GM23248 (cell line): ENCODE results near the gene ASS1. TPM values are rescaled to one million over a fixed set of nuclear protein-coding genes. Genes with fewer than 3 reads are reported as not detected.

Source experiments
- DNase-seq: peaks from one replicate; pipeline ENCODE4 v3.0.0-alpha.2; 2015
- H2AFZ ChIP-seq: fragments of 200-600 bp; sonication (generic); 2 replicates; pipeline ENCODE4 v1.6.1; 2016; ENCODE audit warnings: antibody characterized with exemption
- H3F3A ChIP-seq: fragments of 200-600 bp; sonication (generic); 2 replicates; pipeline ENCODE4 v1.6.1; 2016; ENCODE audit warnings: mild to moderate bottlenecking, antibody characterized with exemption, mixed run types; ENCODE audit not compliant: insufficient read depth
- H3K27ac ChIP-seq: fragments of 200-600 bp; sonication (generic); 2 replicates; pipeline ENCODE4 v1.5.1; 2016; ENCODE audit warnings: mild to moderate bottlenecking
- H3K27me3 ChIP-seq: fragments of 200-600 bp; sonication (generic); replicated peaks from 2 replicates; pipeline ENCODE4 v1.6.1; 2016; ENCODE audit warnings: mild to moderate bottlenecking; ENCODE audit not compliant: insufficient read depth
- H3K36me3 ChIP-seq: fragments of 200-600 bp; sonication (generic); 2 replicates; pipeline ENCODE4 v1.6.1; 2016; ENCODE audit warnings: low read depth, mild to moderate bottlenecking
- H3K4me1 ChIP-seq: fragments of 200-600 bp; sonication (generic); 2 replicates; pipeline ENCODE4 v1.6.1; 2016; ENCODE audit warnings: mild to moderate bottlenecking; ENCODE audit not compliant: insufficient read depth
- H3K4me2 ChIP-seq: fragments of 200-600 bp; sonication (generic); one replicate; pipeline ENCODE4 v1.6.1; 2016; ENCODE audit warnings: mild to moderate bottlenecking; ENCODE audit not compliant: unreplicated experiment
- H3K4me3 ChIP-seq: fragments of 200-600 bp; sonication (generic); 2 replicates; pipeline ENCODE4 v1.5.1; 2016; ENCODE audit warnings: mild to moderate bottlenecking
- H3K79me2 ChIP-seq: fragments of 200-600 bp; sonication (generic); 2 replicates; pipeline ENCODE4 v1.6.1; 2016; ENCODE audit warnings: mild to moderate bottlenecking; ENCODE audit not compliant: insufficient read depth
- H3K9ac ChIP-seq: fragments of 200-600 bp; sonication (generic); 2 replicates; pipeline ENCODE4 v1.6.1; 2016; ENCODE audit warnings: mild to moderate bottlenecking
- H3K9me2 ChIP-seq: fragments of 200-600 bp; sonication (generic); 2 replicates; pipeline ENCODE4 v1.6.1; 2016; ENCODE audit warnings: mixed run types, mild to moderate bottlenecking, moderate library complexity; ENCODE audit not compliant: insufficient read depth
- H3K9me3 ChIP-seq: fragments of 200-600 bp; sonication (generic); one replicate; pipeline ENCODE4 v1.6.1; 2017; ENCODE audit warnings: low read depth
- H4K20me1 ChIP-seq: fragments of 200-600 bp; sonication (generic); 2 replicates; pipeline ENCODE4 v1.6.0; 2016; ENCODE audit not compliant: insufficient read depth
- EZH2 ChIP-seq: fragments of 200-600 bp; sonication (generic); IDR thresholded peaks from 2 replicates; pipeline ENCODE4 v1.6.1; 2018; ENCODE audit warnings: antibody characterized with exemption, mild to moderate bottlenecking; ENCODE audit not compliant: insufficient read depth, poor library complexity, severe bottlenecking
- EZH2phosphoT487 ChIP-seq: fragments of 200-600 bp; sonication (generic); IDR thresholded peaks from 2 replicates; pipeline ENCODE4 v1.6.1; 2018; ENCODE audit warnings: antibody characterized with exemption, moderate library complexity, mild to moderate bottlenecking, low read depth; ENCODE audit not compliant: insufficient read depth
- WGBS, 2 experiments: methylation state at CpG; one replicate each; pipeline ENCODE4 v1.1.6; 2015 to 2017; ENCODE audit warnings: low lambda C conversion rate in 2 of 2, low coverage in 1 of 2; ENCODE audit errors: missing lambda C conversion rate in 2 of 2; 5-methylcytosine and 5-hydroxymethylcytosine counted together
- in situ Hi-C: fragments of 300-500 bp; cut with MboI; formaldehyde crosslinking; loops from 2 replicates; pipeline ENCODE4 v1.15.0; 2020
- polyA plus RNA-seq: library from polyadenylated mRNA; unstranded; fragments of >200 nt; fragmentation: Nextera tagmentation; extraction: Ambion mirVana; gene quantifications from 2 replicates; pipeline ENCODE4 v1.2.1, GENCODE V29; 2016
- total RNA-seq: library from RNA; depleted of rRNA; stranded (reverse); fragments of >200 nt; shearing (Covaris generic); gene quantifications from 2 replicates; pipeline ENCODE4 v1.2.3, GENCODE V29; 2014

ASS1 gene
- total and polyA plus RNA-seq, 2 experiments from 2014 or later = 124 to 216 TPM

DNA sequence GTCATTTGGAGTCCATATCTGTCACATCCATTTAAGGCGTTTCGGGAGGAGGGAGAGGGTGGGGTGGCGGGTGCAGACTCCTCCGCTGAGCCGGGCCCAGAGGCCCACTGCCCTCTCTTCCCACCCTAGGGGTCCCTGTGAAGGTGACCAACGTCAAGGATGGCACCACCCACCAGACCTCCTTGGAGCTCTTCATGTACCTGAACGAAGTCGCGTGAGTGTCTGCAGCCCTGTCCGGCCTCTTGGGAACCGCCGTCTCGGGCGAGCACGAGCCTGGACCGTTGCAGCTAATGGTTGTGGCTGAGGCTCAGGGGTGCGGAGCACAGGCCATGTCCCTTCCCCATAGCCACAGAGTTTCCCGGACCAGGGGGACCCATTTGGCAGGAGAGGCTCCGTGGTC, 34.8 kb downstream of the ASS1 start:
- no peaks in the 10 kb centered on the region for H3K27me3 ChIP-seq
- TF ChIP-seq EZH2phosphoT487 (no peak), EZH2 (no peak)
- no peaks in the 10 kb centered on the region for H3K9me2 ChIP-seq
- H3K4me3 ChIP-seq = no peak overlapping the region
- no peaks in the 10 kb centered on the region; the same call in 1 of the 2 replicates for H3K36me3 ChIP-seq
- in situ Hi-C loops = no loop called here
- H3K27ac ChIP-seq = no peak overlapping the region
- no peaks in the 10 kb centered on the region for H3K9me3 ChIP-seq
- no peaks in the 10 kb centered on the region for H3F3A ChIP-seq
- H3K4me1 ChIP-seq = no peaks in the 10 kb centered on the region
- no peak overlapping the region for H3K9ac ChIP-seq
- H4K20me1 ChIP-seq = no peaks in the 10 kb centered on the region
- H2AFZ ChIP-seq = no peak overlapping the region
- 92 to 93% methylated on average over 16 to 19 of the region's 19 CpGs for WGBS, 2 experiments
- no peak for DNase-seq
- no peaks in the 10 kb centered on the region for H3K79me2 ChIP-seq
- no peak overlapping the region for H3K4me2 ChIP-seq

DNA sequence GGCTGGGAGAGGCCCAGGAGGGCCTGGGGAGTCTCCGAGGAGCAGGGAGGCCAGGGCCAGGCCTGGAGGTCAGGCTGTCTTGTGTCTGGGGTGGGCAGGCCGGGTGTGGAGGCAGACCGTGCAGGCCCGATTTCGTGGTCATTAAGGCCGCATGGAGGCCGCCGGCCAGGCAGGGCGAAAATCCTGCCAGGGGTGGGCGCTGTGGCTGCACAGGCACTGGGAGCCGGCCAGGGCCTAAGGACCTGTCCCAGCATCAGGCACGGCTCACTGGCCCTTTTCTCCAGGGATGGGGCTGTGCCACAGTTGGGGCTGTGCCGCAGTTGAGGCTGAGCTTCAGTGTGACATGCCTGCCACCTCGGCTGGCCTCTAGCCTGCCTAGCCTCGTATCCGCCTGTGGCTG, 35.9 kb downstream of the ASS1 start:
- H3K9me2 ChIP-seq = no peaks in the 10 kb centered on the region
- no peaks in the 10 kb centered on the region for H3K4me1 ChIP-seq
- H3K9me3 ChIP-seq = no peaks in the 10 kb centered on the region
- H3K36me3 ChIP-seq = no peaks in the 10 kb centered on the region; the same call in 1 of the 2 replicates
- 84 to 88% methylated on average over 12 to 16 of the region's 16 CpGs for WGBS, 2 experiments
- no peak for DNase-seq
- TF ChIP-seq EZH2 = no peak
- no peaks in the 10 kb centered on the region for H4K20me1 ChIP-seq
- no peak overlapping the region for H3K27ac ChIP-seq
- no peaks in the 10 kb centered on the region for H3K79me2 ChIP-seq
- in situ Hi-C loops = loop anchor here (10.0 kb wide), 1 partner anchor 204 kb away; no protein-coding TSS in a partner anchor
- no peaks in the 10 kb centered on the region for H3F3A ChIP-seq
- no peak overlapping the region for H3K4me3 ChIP-seq
- no peaks in the 10 kb centered on the region for H3K27me3 ChIP-seq
- H2AFZ ChIP-seq = no peak overlapping the region
- no peak overlapping the region for H3K9ac ChIP-seq
- no peak overlapping the region for H3K4me2 ChIP-seq

DNA sequence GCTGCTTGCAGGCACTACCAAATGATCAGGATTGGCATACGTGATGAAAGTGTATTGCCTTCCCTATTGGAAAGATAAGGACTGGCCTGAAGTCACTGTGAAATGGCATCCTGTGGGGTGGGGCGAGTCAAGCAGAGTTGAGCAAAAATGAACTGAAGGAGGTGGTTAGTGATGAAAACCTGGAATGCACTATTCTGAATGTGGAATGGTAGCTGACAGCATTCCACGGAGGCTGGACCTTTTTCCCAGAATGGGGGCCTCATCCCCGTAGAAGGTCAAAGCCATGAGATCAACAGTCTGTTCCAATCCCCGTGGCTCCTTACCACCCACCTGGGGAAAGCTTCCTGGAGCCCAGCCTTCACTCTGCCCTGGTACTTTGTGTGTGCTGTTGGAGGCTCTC, 37.7 kb downstream of the ASS1 start:
- H3K9ac ChIP-seq = no peak overlapping the region
- H3K9me2 ChIP-seq = no peaks in the 10 kb centered on the region
- H4K20me1 ChIP-seq = no peaks in the 10 kb centered on the region
- 64 to 67% methylated on average over 4 to 5 of the region's 5 CpGs for WGBS, 2 experiments
- H3F3A ChIP-seq = no peaks in the 10 kb centered on the region
- no peaks in the 10 kb centered on the region for H3K9me3 ChIP-seq
- no peak for DNase-seq
- no peak overlapping the region for H3K4me2 ChIP-seq
- no peaks in the 10 kb centered on the region for H3K79me2 ChIP-seq
- H3K4me1 ChIP-seq = no peaks in the 10 kb centered on the region
- no peak overlapping the region for H3K4me3 ChIP-seq
- TF ChIP-seq EZH2phosphoT487 (no peak), EZH2 (no peak)
- no peak overlapping the region for H2AFZ ChIP-seq
- H3K27me3 ChIP-seq = no peaks in the 10 kb centered on the region
- in situ Hi-C loops = loop anchor here (10.0 kb wide), 1 partner anchor 202 kb away; no protein-coding TSS in a partner anchor
- H3K36me3 ChIP-seq = no peaks in the 10 kb centered on the region; the same call in 1 of the 2 replicates
- no peak overlapping the region for H3K27ac ChIP-seq

DNA sequence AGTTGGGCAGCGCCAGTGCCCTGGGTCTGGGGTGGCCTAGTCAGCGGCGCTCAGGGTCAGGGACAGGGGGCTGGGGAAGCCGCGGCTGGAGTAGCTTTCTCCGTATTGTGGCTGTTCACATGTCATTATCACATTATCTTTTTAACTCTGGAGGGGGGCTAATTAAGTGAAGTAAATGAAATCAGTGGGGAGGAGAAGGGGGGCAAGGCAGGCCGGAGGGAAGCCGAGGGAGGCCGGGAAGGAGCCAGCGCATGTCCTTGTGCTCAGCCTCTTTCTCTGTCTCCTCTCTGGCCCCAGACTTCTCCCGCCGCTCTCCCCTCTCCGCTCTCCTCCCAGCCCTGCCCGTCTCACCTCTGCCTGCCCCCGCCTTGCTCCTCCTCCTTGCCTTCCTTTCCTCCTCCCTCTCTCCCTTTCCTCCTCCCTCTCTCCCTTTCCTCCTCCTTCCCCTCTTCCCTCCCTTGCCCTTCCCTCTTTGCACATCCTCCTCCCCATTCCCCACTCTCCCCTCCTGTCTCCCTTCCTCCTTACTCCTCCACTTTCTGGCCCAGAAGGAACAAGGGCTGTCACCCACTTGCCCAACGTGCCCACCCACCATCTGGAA, 38.7 kb downstream of the ASS1 start:
- no peaks in the 10 kb centered on the region for H3K9me3 ChIP-seq
- no peaks in the 10 kb centered on the region; the same call in 1 of the 2 replicates for H3K36me3 ChIP-seq
- H3K27ac ChIP-seq = no peak overlapping the region
- H4K20me1 ChIP-seq = no peaks in the 10 kb centered on the region
- H3K79me2 ChIP-seq = no peaks in the 10 kb centered on the region
- in situ Hi-C loops = loop anchor here (10.0 kb wide), 1 partner anchor 201 kb away; no protein-coding TSS in a partner anchor
- no peaks in the 10 kb centered on the region for H3K4me1 ChIP-seq
- H2AFZ ChIP-seq = no peak overlapping the region
- no peaks in the 10 kb centered on the region for H3K27me3 ChIP-seq
- H3F3A ChIP-seq = no peaks in the 10 kb centered on the region
- H3K9me2 ChIP-seq = no peaks in the 10 kb centered on the region
- H3K9ac ChIP-seq = no peak overlapping the region
- no peak overlapping the region for H3K4me2 ChIP-seq
- H3K4me3 ChIP-seq = no peak overlapping the region
- no peak for DNase-seq
- TF ChIP-seq EZH2 = no peak
- TF ChIP-seq EZH2phosphoT487 = no peak
- 88 to 89% methylated on average over 7 to 16 of the region's 16 CpGs for WGBS, 2 experiments
